IPS DF 4.7 (cell line): ENCODE data around the gene FGD5.

ENCODE experiments used
- DNase-seq: peaks from one replicate; pipeline ENCODE4 v3.0.0-alpha.2; 2013; ENCODE audit warnings: low spot score; ENCODE audit errors: extremely low read depth

The FGD5 gene

DNA sequence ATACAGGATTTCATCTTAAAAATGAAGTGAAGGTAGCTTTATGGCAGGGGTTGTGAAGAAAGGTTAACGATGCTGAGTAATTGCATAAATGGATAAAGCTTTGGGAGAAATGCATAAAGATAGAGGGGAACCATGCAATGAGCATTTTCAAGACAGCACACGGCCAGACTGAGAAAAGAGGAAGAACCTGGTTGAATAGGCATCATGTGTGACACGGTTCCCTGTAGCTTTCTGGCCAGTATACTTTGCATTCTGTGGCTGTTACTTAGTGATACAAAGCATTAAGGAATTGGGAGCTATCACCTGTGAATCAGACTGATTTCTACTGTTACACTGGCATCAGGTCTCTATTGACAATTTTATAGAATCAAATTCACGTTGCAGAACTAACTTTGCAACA lies 161.9 kb downstream of the FGD5 start:
- DNase-seq, result no peak
